ENCODE data around the gene RSL1D1. TPM values are rescaled to one million over a fixed set of nuclear protein-coding genes. Genes with fewer than 3 reads are reported as not detected.

RSL1D1 gene
- polyA plus RNA-seq, 1 of the 3 experiments (the other 2 are of a cell fraction): 38.0 TPM

- no peak overlapping the region for H3K4me3 ChIP-seq (ENCODE audit: low read depth in 2 of 2, low read length in 1 of 2)
- H4K20me1 ChIP-seq (ENCODE audit: insufficient read depth): peaks cover 59% of the 10 kb centered on the region
- peaks cover 23 to 29% of the 10 kb centered on the region in 2 experiments for H3K4me1 ChIP-seq (ENCODE audit: control insufficient read depth in 1 of 2, insufficient read depth in 2 of 2, low read depth in 1 of 2, low read length in 1 of 2)
- CTCF ChIA-PET: interaction anchor here (1.7 kb wide), 1 partner anchor 9 kb away, joined by 5 read pairs; no protein-coding TSS in a partner anchor
- 85% methylated on average over 7 of the region's 7 CpGs for WGBS (ENCODE audit: low lambda C conversion rate)
- POLR2A ChIA-PET: interaction anchor here (1.5 kb wide), 1 partner anchor 11 kb away, joined by 8 read pairs; no protein-coding TSS in a partner anchor
- H3K9ac ChIP-seq: no peak overlapping the region
- H3K4me2 ChIP-seq: no peak overlapping the region
- H3K9me2 ChIP-seq: no peaks in the 10 kb centered on the region
- no peaks in the 10 kb centered on the region for H3K27me3 ChIP-seq (ENCODE audit: insufficient read depth)
- H3K79me2 ChIP-seq (ENCODE audit: insufficient read depth): peaks cover 92% of the 10 kb centered on the region
- peak overlapping the region in 1 of 2 experiments; percentile 29; a peak in 1 of 4 replicates for H3K27ac ChIP-seq (ENCODE audit: low read depth in 2 of 2, low read length in 1 of 2)
- H2AFZ ChIP-seq (ENCODE audit: low read depth): no peak overlapping the region
- no peaks in the 10 kb centered on the region for H3K9me3 ChIP-seq
- DNase-seq: no peak
- no peak for TF ChIP-seq FOSL2 (IDR thresholded peaks at IDR 0.05; ENCODE audit: borderline replicate concordance, low read depth)
- TF ChIP-seq TEAD4 (IDR thresholded peaks at IDR 0.05; ENCODE audit: borderline replicate concordance, insufficient read depth): no peak
- TF ChIP-seq CTCF (IDR thresholded peaks at IDR 0.05): no peak
- TF ChIP-seq MAX (IDR thresholded peaks at IDR 0.05; ENCODE audit: low read depth): no peak
- no peak for TF ChIP-seq RAD21 (IDR thresholded peaks at IDR 0.05; ENCODE audit: low read length)
- TF ChIP-seq SIN3A (IDR thresholded peaks at IDR 0.05; ENCODE audit: borderline replicate concordance, low read depth, low read length): no peak
- TF ChIP-seq IRF3 (IDR thresholded peaks at IDR 0.05; ENCODE audit: low read depth, low read length): no peak
- TF ChIP-seq NRF1 (IDR thresholded peaks at IDR 0.05; ENCODE audit: low read depth, low read length): no peak
- TF ChIP-seq MEF2A (IDR thresholded peaks at IDR 0.05; ENCODE audit: borderline replicate concordance, low read depth): no peak
- no peak for TF ChIP-seq NFIC (IDR thresholded peaks at IDR 0.05; ENCODE audit: borderline replicate concordance)
- no peak for TF ChIP-seq ELF1 (IDR thresholded peaks at IDR 0.05)
- no peak for TF ChIP-seq POLR2AphosphoS5 (IDR thresholded peaks at IDR 0.05; ENCODE audit: low read depth, low read length)
- no peak for TF ChIP-seq GATA2 (CRISPR knock-in tag; IDR thresholded peaks at IDR 0.05)
- no peak for TF ChIP-seq RCOR1 (IDR thresholded peaks at IDR 0.05; ENCODE audit: low read length)
- TF ChIP-seq SMC3 (IDR thresholded peaks at IDR 0.05; ENCODE audit: low read depth, low read length): no peak
- TF ChIP-seq EP300 (IDR thresholded peaks at IDR 0.05; ENCODE audit: borderline replicate concordance in 1 of 2, low read depth in 1 of 2, low read length in 1 of 2): no peak
- no peak for TF ChIP-seq RFX5 (IDR thresholded peaks at IDR 0.05; ENCODE audit: low read length)
- no peak for TF ChIP-seq EZH2phosphoT487 (IDR thresholded peaks at IDR 0.05; ENCODE audit: borderline replicate concordance, low read depth)
- peaks cover 12% of the 10 kb centered on the region for H3F3A ChIP-seq (replicated peaks; ENCODE audit: insufficient read depth)
- peaks cover 5 to 41% of the 10 kb centered on the region in 2 experiments for H3K36me3 ChIP-seq (replicated peaks in 1 of 2; ENCODE audit: control insufficient read depth in 1 of 2, insufficient read depth in 2 of 2, low read length in 1 of 2)
Observed at GRCh38 chr16:11792410-11793241, 58.7 kb downstream of the RSL1D1 start.
